ENCODE results near the gene ANO3.

ANO3 gene

GRCh38 chr11:26702406-26702805 lies 370.5 kb downstream of the ANO3 start:
- Histone ChIP-seq H2AFZ (ENCODE audit: low read depth, low read length) (no peak overlapping the region), H3K9ac (ENCODE audit: low read length) (no peak overlapping the region), H3K36me3 (replicated peaks; ENCODE audit: low read depth, low read length) (no peaks in the 10 kb centered on the region), H3K27ac (ENCODE audit: low read length) (no peak overlapping the region), H3K79me2 (ENCODE audit: low read length) (no peaks in the 10 kb centered on the region), H3K4me2 (ENCODE audit: low read length) (no peak overlapping the region), H3K27me3 (ENCODE audit: low read depth, low read length) (no peaks in the 10 kb centered on the region), H3K9me3 (ENCODE audit: insufficient read depth, low read length) (no peaks in the 10 kb centered on the region), H4K20me1 (ENCODE audit: insufficient read depth, low read length) (no peaks in the 10 kb centered on the region), H3K4me3 (ENCODE audit: low read length) (no peak overlapping the region), H3K4me1 (ENCODE audit: low read length) (no peaks in the 10 kb centered on the region)
- TF ChIP-seq EZH2phosphoT487 (IDR thresholded peaks at IDR 0.05; ENCODE audit: low read depth) = no peak

GRCh38 chr11:26703411-26704191 lies 371.7 kb downstream of the ANO3 start:
- no peak overlapping the region for H2AFZ ChIP-seq (ENCODE audit: low read depth, low read length)
- no peak overlapping the region for H3K4me3 ChIP-seq (ENCODE audit: low read length)
- H3K4me2 ChIP-seq (ENCODE audit: low read length) = no peak overlapping the region
- H3K36me3 ChIP-seq (replicated peaks; ENCODE audit: low read depth, low read length) = no peaks in the 10 kb centered on the region
- no peaks in the 10 kb centered on the region for H3K4me1 ChIP-seq (ENCODE audit: low read length)
- H3K27me3 ChIP-seq (ENCODE audit: low read depth, low read length) = no peaks in the 10 kb centered on the region
- no peaks in the 10 kb centered on the region for H3K79me2 ChIP-seq (ENCODE audit: low read length)
- no peak overlapping the region for H3K27ac ChIP-seq (ENCODE audit: low read length)
- no peaks in the 10 kb centered on the region for H3K9me3 ChIP-seq (ENCODE audit: insufficient read depth, low read length)
- no peak overlapping the region for H3K9ac ChIP-seq (ENCODE audit: low read length)
- H4K20me1 ChIP-seq (ENCODE audit: insufficient read depth, low read length) = no peaks in the 10 kb centered on the region
- TF ChIP-seq, protein P1, sequence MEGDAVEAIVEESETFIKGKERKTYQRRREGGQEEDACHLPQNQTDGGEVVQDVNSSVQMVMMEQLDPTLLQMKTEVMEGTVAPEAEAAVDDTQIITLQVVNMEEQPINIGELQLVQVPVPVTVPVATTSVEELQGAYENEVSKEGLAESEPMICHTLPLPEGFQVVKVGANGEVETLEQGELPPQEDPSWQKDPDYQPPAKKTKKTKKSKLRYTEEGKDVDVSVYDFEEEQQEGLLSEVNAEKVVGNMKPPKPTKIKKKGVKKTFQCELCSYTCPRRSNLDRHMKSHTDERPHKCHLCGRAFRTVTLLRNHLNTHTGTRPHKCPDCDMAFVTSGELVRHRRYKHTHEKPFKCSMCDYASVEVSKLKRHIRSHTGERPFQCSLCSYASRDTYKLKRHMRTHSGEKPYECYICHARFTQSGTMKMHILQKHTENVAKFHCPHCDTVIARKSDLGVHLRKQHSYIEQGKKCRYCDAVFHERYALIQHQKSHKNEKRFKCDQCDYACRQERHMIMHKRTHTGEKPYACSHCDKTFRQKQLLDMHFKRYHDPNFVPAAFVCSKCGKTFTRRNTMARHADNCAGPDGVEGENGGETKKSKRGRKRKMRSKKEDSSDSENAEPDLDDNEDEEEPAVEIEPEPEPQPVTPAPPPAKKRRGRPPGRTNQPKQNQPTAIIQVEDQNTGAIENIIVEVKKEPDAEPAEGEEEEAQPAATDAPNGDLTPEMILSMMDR (IDR thresholded peaks at IDR 0.05; ENCODE audit: low read depth, low read length) = no peak

GRCh38 chr11:26704249-26704648 lies 372.3 kb downstream of the ANO3 start:
- no peaks in the 10 kb centered on the region for H4K20me1 ChIP-seq (ENCODE audit: insufficient read depth, low read length)
- H3K27me3 ChIP-seq (ENCODE audit: low read depth, low read length) = no peaks in the 10 kb centered on the region
- H2AFZ ChIP-seq (ENCODE audit: low read depth, low read length) = no peak overlapping the region
- H3K4me3 ChIP-seq (ENCODE audit: low read length) = no peak overlapping the region
- TF ChIP-seq, protein P1 (IDR thresholded peaks at IDR 0.05; ENCODE audit: low read depth, low read length) = no peak
- no peak for TF ChIP-seq EZH2phosphoT487 (IDR thresholded peaks at IDR 0.05; ENCODE audit: low read depth)
- no peak overlapping the region for H3K4me2 ChIP-seq (ENCODE audit: low read length)
- H3K9ac ChIP-seq (ENCODE audit: low read length) = no peak overlapping the region
- H3K27ac ChIP-seq (ENCODE audit: low read length) = no peak overlapping the region
- H3K36me3 ChIP-seq (replicated peaks; ENCODE audit: low read depth, low read length) = no peaks in the 10 kb centered on the region
- H3K9me3 ChIP-seq (ENCODE audit: insufficient read depth, low read length) = no peaks in the 10 kb centered on the region
- no peaks in the 10 kb centered on the region for H3K4me1 ChIP-seq (ENCODE audit: low read length)
- no peaks in the 10 kb centered on the region for H3K79me2 ChIP-seq (ENCODE audit: low read length)

GRCh38 chr11:26706181-26706580 lies 374.3 kb downstream of the ANO3 start:
- Histone ChIP-seq H2AFZ (ENCODE audit: low read depth, low read length) (no peak overlapping the region), H3K9ac (ENCODE audit: low read length) (no peak overlapping the region), H3K79me2 (ENCODE audit: low read length) (no peaks in the 10 kb centered on the region), H3K4me1 (ENCODE audit: low read length) (no peaks in the 10 kb centered on the region), H3K36me3 (replicated peaks; ENCODE audit: low read depth, low read length) (no peaks in the 10 kb centered on the region), H3K27ac (ENCODE audit: low read length) (no peak overlapping the region), H4K20me1 (ENCODE audit: insufficient read depth, low read length) (no peaks in the 10 kb centered on the region), H3K27me3 (ENCODE audit: low read depth, low read length) (no peaks in the 10 kb centered on the region), H3K4me3 (ENCODE audit: low read length) (no peak overlapping the region), H3K4me2 (ENCODE audit: low read length) (no peak overlapping the region), H3K9me3 (ENCODE audit: insufficient read depth, low read length) (no peaks in the 10 kb centered on the region)
- TF ChIP-seq, protein P1 (IDR thresholded peaks at IDR 0.05; ENCODE audit: low read depth, low read length) = no peak
- TF ChIP-seq EZH2phosphoT487 (IDR thresholded peaks at IDR 0.05; ENCODE audit: low read depth) = no peak
